GM10847 (cell line): ENCODE data around the gene ZFAND3.

ENCODE experiments used
- POLR2A ChIP-seq: IDR thresholded peaks from 2 replicates; pipeline ENCODE4 v1.6.1; 2011; ENCODE audit not compliant: insufficient read length; ENCODE audit errors: extremely low read depth

ZFAND3 gene

GRCh38 chr6:38187811-38188590 is 368.5 kb downstream of the ZFAND3 start:
- TF ChIP-seq POLR2A: no peak

GRCh38 chr6:38188677-38189335 is 369.3 kb downstream of the ZFAND3 start:
- TF ChIP-seq POLR2A: no peak

GRCh38 chr6:38191418-38191817 is 371.9 kb downstream of the ZFAND3 start:
- no peak for TF ChIP-seq POLR2A

- no peak for TF ChIP-seq POLR2A
These were observed 372.5 kb downstream of the ZFAND3 start for GRCh38 chr6:38192011-38192410.

- TF ChIP-seq POLR2A: no peak
These were observed 373.0 kb downstream of the ZFAND3 start for GRCh38 chr6:38192487-38192886.

GRCh38 chr6:38193051-38193450 is 373.5 kb downstream of the ZFAND3 start:
- no peak for TF ChIP-seq POLR2A

GRCh38 chr6:38193481-38194281 is 374.2 kb downstream of the ZFAND3 start:
- TF ChIP-seq POLR2A: no peak

GRCh38 chr6:38194282-38194572 is 374.7 kb downstream of the ZFAND3 start:
- TF ChIP-seq POLR2A: no peak

- TF ChIP-seq POLR2A: no peak
These were observed 375.1 kb downstream of the ZFAND3 start for GRCh38 chr6:38194589-38194988.

GRCh38 chr6:38195113-38195635 is 375.6 kb downstream of the ZFAND3 start:
- TF ChIP-seq POLR2A: no peak

- no peak for TF ChIP-seq POLR2A
These were observed 378.7 kb downstream of the ZFAND3 start for GRCh38 chr6:38198219-38198618.
